Measurements from ENCODE around the gene PDE6G. TPM values are rescaled to one million over a fixed set of nuclear protein-coding genes. Genes with fewer than 3 reads are reported as not detected.

PDE6G gene
- total and polyA plus RNA-seq, 2 of the 13 experiments (the other 11 are each of a cell fraction or from before 2014, with no cell fraction given), result 1.4 to 6.7 TPM

GRCh38 chr17:81636505-81637288 lies 19.6 kb downstream of the PDE6G start, which contains the start of the genes NPLOC4 and TSPAN10 (continued):
- peak; percentile 74 to 95 for TF ChIP-seq HMGXB4 (CRISPR knock-in tag; IDR thresholded peaks at IDR 0.05; ENCODE audit: borderline replicate concordance in 1 of 2, low read depth in 1 of 2)
- peak; percentile 80 for TF ChIP-seq ATF3 (CRISPR knock-in tag; IDR thresholded peaks at IDR 0.05)
- TF ChIP-seq ZNF260 (CRISPR knock-in tag; IDR thresholded peaks at IDR 0.05; ENCODE audit: borderline replicate concordance, low read depth), result no peak
- 0 out of 2 replicates have a peak, but pooled peaks have one; percentile 54 for TF ChIP-seq ZNF589 (CRISPR knock-in tag; conservative IDR thresholded peaks at IDR 0.05)
- TF ChIP-seq SRY (CRISPR knock-in tag; IDR thresholded peaks at IDR 0.05), result peak; percentile 52; the same call in 1 of the 2 replicates
- no peak for TF ChIP-seq ZBTB8A (CRISPR knock-in tag; IDR thresholded peaks at IDR 0.05; ENCODE audit: borderline replicate concordance, low read depth)
- TF ChIP-seq RAD21 (CRISPR knock-in tag; IDR thresholded peaks at IDR 0.05), result peak; percentile 77
- TF ChIP-seq TP53 (CRISPR knock-in tag; conservative IDR thresholded peaks at IDR 0.05), result 0 out of 2 replicates have a peak, but pooled peaks have one; percentile 15
- TF ChIP-seq KLF11 (CRISPR knock-in tag; IDR thresholded peaks at IDR 0.05), result peak; percentile 41; the same call in 1 of the 2 replicates
- no peak for TF ChIP-seq HMG20A (CRISPR knock-in tag; IDR thresholded peaks at IDR 0.05; ENCODE audit: borderline replicate concordance)
- peak; percentile 86 for TF ChIP-seq MAX (IDR thresholded peaks at IDR 0.05)
- peak; percentile 87; the same call in 1 of the 2 replicates for TF ChIP-seq ZNF451 (CRISPR knock-in tag; IDR thresholded peaks at IDR 0.05)
- peak; percentile 51; the same call in 1 of the 2 replicates for TF ChIP-seq ZNF724P (CRISPR knock-in tag; IDR thresholded peaks at IDR 0.05; ENCODE audit: borderline replicate concordance)
- TF ChIP-seq RNF219 (CRISPR knock-in tag; IDR thresholded peaks at IDR 0.05), result no peak
- no peak for TF ChIP-seq ZUFSP (CRISPR knock-in tag; IDR thresholded peaks at IDR 0.05; ENCODE audit: borderline replicate concordance)
- no peak for TF ChIP-seq PREB (CRISPR knock-in tag; IDR thresholded peaks at IDR 0.05)
- peak; percentile 77; the same call in 1 of the 2 replicates for TF ChIP-seq POGK (CRISPR knock-in tag; conservative IDR thresholded peaks at IDR 0.05)
- peak; percentile 49; the same call in 1 of the 2 replicates for TF ChIP-seq ZNF557 (CRISPR knock-in tag; IDR thresholded peaks at IDR 0.05)
- TF ChIP-seq ATM (IDR thresholded peaks at IDR 0.05; ENCODE audit: borderline replicate concordance), result no peak
